H1 (cell line): ENCODE measurements around the gene OR4E2. TPM values are rescaled to one million over a fixed set of nuclear protein-coding genes. Genes with fewer than 3 reads are reported as not detected.

Experiments
- CBX5 ChIP-seq: fragments of 300-800, 300-1000 bp; sonication (generic); IDR thresholded peaks from 2 replicates; pipeline ENCODE4 v1.7.1; 2016; ENCODE audit warnings: antibody characterized with exemption, low read length, low read depth
- CREB1 ChIP-seq: IDR thresholded peaks from 2 replicates; pipeline ENCODE4 v1.6.1; 2012; ENCODE audit warnings: inconsistent platforms
- EP300 ChIP-seq, 2 experiments: IDR thresholded peaks; 1 replicate in 1 of 2; 2 replicates in 1 of 2; pipeline ENCODE4 v1.6.1; 2011 to 2012; ENCODE audit warnings: low read depth in 2 of 2, low read length in 2 of 2, mild to moderate bottlenecking in 2 of 2, borderline replicate concordance in 1 of 2, inconsistent platforms in 1 of 2, moderate library complexity in 1 of 2
- POLR2A ChIP-seq, 2 experiments: IDR thresholded peaks; 1 replicate in 1 of 2; 2 replicates in 1 of 2; pipeline ENCODE4 v1.6.1; 2011; ENCODE audit warnings: low read depth in 2 of 2, low read length in 2 of 2, mild to moderate bottlenecking in 2 of 2; ENCODE audit errors: control extremely low read depth in 1 of 2
- polyA plus RNA-seq, 7 experiments: library from polyadenylated mRNA; depleted of rRNA in 3 of 7; stranded (reverse) in 5 of 7; unstranded in 2 of 7; fragments of >200 nt in 5 of 7; fragments of 200-250 nt in 2 of 7; gene quantifications; 1 replicate in 5 of 7; 2 replicates in 1 of 7; 4 replicates in 1 of 7; pipeline versions ENCODE4 v1.2.1 to v1.2.3, GENCODE V29; 2011 to 2013; ENCODE audit warnings: missing spikeins in 2 of 7, mixed read lengths in 2 of 7
- total RNA-seq: library from RNA; stranded (reverse); fragmentation: NEBNext Ultra II Directional; extraction: Animal tissue kit (Norgen Biotek cat#: 25700); gene quantifications from 2 replicates; pipeline ENCODE4 v1.2.1, GENCODE V29; 2021

The OR4E2 gene
- total and polyA plus RNA-seq, 2 of the 8 experiments (the other 6 are each of a cell fraction or from before 2014, with no cell fraction given), result not detected

- TF ChIP-seq EP300 (IDR thresholded peaks at IDR 0.05; ENCODE audit: borderline replicate concordance in 1 of 2, low read depth in 2 of 2, low read length in 2 of 2) (no peak), POLR2A (IDR thresholded peaks at IDR 0.05; ENCODE audit: control extremely low read depth in 1 of 2, low read depth in 2 of 2, low read length in 2 of 2) (no peak), CREB1 (no peak), CBX5 (no peak)
- TF ChIP-seq, all 59 proteins: peak for 0
These were observed 26.4 kb downstream of the OR4E2 start (continued) for GRCh38 chr14:21680072-21680471.
